NCI-H510A treated with DMSO at 0.1 percent for 48 hours (cell line): ENCODE measurements around the gene NFKBIB.
"Not testable (repeated sequence)": the region's sequence is repeated elsewhere in the genome, so short reads cannot be mapped to it uniquely, and the experiment has no call there.

Experiments
- DNase-seq: peaks from one replicate; lab custom pipeline; 2025; lab: John Stamatoyannopoulos, UW

NFKBIB gene

DNA sequence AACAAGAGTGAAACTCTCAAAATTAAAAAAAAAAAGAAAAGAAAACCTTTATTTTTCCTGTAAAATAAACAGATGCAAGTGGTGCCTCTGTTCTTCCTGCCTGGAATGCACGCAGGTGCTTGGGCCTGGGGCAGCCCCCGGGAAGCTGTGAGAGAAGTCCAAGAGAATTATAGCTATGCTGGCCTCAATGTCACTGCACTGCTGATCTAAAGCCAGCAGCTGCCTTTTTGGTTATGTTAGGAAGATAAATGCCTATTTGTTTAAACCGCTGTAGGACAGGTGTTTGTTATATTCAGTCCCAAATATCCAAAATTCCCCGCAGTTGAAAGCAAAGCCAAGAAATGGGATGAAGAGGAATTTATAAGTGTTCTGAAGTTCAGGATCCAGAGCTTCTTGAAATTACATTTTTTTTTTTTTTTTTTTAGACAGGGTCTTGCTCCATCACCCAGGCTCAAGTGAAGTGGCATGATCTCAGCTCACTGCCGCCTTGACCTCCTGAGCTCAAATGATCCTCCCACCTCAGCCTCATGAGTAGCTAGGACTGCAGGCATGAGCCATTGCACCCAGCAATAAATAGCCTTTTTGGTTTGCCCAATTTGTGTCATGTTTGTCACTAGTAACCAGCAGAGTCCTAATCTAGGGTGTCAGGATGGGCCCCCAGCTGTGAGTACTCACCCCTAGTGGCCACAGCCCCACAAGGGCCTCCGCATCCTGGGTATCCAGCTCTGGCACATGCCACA is 23.9 kb upstream of the NFKBIB start:
- no peak for DNase-seq

DNA sequence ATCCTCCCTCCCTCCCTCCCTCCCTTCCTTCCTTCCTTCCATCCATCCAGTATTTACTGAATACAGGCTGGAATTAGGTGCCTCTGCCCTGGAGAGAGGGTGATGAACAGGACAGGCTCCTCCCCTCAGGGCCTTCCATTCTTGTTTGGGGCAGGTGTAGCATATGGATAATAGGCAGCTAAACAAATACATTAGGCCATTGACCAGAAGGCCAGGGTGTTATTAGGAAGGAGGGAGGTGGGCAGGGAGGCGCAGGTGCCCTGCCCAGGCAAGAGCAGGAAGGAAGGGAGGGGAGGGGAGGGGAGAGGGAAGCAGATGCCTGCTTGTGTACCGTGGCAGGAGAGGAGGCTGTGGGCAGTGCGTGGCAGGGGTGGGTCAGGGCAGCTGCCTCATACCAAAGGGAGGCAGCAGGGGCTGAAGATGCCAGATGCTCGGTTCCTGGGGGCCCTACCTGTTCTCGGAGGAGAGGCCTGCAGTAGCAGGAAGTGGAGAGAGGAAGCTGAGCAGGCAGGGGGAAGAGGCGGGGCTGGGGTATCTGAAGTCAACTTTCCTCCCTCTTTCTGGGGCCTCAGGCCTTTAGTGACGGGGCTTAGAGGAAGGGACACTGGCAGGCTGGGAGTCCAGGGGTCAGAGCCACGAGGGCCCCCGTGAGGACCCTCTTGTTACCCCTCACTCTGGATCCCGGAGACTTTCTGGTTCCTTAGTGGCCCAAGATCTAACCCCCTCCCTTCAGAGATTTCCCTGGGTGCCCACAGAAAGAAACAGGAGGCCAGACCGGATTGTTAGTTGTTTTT is 21.8 kb upstream of the NFKBIB start, which contains the start of gene RINL:
Gene RINL (minus strand): TSS at position 495 of the 794 bp plus-strand sequence. CDS start 1,533 bp downstream, outside the sequence.
- peak; percentile 95 for DNase-seq

DNA sequence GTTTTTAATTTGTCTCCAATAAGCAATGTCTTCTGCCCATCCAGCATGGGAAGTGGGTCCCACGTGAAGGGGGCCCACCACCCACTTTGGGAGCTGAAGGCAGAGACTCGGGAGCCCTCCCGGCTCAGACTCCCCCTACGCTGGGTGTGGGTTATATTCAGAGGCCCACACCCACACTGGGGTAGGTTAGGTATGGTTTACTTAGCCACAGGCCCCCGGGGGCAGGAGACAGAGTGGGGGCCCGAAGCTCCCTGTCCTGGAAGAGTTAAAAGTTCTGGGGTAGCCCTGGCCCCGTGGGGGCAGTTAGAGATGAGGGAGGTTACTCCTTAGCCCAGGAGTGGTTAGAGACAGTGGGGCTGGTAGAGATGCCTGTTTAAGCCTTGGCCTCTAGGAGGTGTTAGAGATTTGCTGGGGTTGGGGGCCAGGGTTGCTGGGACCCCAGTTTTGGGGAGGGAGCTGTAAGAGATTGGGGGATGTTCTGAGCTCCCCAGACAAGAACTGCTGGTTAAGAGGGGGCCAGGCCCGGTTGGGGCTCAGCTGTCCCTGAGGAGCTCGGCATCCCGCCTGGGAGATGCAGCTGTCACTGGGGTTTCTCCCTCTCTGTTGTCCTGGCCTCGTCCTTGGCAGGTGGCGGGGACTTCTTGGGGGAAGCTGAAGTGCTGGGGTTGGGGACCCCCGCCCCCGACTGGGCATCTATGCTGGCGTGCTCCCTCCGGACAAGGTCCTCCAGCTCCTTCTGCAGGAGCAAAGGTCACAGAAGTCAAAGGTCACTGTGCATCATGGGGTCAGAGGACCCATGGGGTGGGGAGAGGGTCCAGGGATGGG is 21.0 kb upstream of the NFKBIB start:
- DNase-seq: no peak

DNA sequence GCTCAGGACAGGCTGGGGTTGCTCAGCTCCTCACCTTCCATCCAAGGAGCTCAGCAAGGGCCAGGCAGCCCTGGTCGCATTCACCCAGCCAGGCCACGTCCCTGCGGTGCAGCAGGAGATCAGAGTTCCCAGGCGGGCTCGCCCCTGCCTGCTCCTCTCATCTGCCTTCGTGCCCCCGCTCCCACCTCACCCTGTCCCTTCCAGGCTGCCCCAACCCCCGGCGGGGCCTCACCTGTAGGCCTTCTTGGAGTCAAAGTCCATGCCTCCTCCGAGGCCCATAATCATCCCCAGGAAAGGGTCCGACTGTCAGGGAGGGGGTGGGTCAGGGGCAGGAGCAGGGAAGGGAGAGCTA is 20.4 kb upstream of the NFKBIB start:
- DNase-seq: no peak

DNA sequence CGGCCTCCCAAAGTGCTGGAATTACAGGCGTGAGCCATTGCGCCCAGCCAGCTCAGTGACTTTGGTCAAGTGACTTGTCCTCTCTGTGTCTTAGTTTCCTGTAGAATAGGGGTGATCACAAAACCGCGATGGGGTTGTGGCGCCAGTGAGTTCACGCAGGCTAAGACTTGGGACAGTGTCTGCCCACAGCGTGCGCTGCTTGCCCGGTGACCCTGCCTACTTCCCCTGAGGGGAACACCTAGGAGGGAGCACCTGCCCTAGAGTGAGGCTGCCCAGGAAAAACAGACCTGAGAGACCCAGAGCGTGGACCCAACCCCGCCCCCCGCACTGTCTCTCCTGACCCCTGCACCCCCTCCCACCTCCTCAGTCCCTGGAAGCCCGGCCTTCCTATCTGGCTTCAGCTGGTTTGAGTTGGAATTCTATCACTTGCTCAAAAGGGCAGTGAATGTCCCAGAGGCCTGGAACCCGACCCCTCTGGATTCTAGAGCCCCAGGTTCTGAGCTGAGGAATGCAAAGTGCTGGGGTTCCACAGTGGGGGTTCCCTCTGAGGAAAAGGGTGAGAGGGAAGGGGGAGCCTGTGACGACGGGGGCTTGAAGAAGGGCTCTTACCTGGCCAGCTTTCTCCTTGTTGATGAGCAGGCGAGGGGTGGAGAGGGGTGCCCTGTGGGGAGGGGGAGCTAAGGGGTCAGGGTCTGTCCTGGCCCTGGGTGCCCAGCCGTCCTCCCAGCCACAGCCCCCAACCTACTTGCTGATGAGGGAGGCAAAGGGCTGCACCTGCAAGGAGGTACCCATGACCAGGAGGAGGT is 19.5 kb upstream of the NFKBIB start:
- no peak for DNase-seq

DNA sequence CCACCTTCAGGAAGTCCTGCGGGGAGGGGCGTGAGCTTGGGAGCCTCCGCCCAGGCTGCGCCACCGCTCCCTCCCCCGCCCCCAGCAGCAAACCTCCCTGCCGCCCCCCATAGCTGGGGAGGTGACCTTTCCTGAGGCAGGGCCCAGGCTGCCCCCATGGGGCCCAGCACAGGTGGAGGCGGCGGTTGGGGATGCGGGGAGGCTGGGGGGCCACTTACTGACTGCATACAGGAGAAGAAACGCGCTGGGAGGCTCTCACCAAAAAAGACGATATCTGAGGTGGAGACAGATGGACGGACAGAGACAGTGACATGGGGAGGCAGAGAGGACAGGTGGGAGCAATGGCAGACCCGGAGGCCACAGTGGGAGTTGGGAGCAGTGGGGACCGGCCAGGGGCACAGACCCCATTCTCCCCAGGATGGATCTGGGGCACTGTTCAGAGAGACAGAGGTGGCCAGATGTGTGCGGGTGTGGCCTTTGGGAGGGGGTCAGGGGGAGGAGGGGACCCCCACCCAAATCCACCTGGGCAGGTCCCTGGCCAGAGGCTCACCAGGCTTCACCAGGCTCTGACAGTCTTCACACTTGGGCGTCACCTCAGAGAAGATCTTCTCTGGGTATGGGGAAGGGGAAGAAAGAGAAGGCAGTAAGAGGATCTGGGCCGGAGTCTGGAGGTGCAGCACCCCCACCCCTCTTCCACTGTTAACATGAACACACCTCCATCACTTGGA is 18.7 kb upstream of the NFKBIB start:
- DNase-seq: no peak

DNA sequence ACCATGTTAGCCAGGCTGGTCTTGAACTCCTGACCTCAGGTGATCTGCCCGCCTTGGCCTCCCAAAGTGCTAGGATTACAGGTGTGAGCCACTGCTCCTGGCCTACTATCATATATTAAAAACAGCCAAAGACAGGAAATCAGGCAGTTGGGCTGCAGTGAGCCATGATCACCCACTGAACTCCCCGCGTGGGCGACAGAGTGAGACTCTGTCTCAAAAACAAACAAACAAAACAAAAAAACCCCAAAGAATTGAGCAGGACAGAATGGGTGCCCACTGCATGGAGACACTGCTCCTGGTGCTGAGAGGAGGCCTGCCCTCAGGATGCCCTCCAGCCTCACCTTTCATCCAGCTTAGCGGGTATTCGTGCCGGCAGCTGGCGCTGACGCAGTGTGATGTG is 16.5 kb upstream of the NFKBIB start:
- DNase-seq: no peak

DNA sequence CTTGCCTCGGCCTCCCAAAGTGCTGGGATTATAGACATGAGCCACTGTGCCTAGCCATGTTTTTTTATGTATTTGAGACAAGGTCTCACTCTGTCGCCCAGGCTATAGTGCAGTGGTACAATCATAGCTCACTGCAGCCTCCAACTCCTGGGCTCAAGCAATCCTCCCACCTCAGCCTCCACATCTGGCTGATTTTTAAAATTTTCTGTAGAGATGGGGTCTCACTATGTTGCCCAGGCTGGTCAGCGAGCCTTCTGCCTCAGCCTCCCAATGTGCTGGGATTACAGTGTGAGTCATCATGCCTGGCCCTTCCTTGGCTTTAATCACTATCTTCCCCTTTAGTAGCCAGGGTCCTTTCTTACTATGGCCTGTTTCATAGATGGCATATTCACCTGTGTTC is 15.1 kb upstream of the NFKBIB start:
- DNase-seq: not testable (repeated sequence)

DNA sequence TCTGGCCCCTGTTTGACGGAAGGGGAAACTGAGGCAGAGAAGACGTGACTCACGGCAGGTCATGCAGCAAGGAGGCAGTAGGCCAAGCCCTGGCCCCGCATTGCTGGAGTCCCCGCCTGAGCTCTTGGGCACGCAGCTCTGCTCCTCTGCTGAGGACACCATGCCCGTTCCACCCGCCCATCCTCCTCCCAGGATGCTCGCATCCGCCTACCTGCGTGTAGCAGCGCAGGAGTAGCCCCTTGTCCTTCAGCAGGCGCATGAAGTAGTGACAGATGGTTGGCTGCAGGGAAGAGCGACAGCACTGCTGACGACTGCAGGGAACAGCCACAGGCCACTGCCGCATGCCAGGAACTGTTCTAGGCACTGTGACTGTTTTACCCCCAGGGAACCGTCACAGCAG is 10.9 kb upstream of the NFKBIB start:
- no peak for DNase-seq

DNA sequence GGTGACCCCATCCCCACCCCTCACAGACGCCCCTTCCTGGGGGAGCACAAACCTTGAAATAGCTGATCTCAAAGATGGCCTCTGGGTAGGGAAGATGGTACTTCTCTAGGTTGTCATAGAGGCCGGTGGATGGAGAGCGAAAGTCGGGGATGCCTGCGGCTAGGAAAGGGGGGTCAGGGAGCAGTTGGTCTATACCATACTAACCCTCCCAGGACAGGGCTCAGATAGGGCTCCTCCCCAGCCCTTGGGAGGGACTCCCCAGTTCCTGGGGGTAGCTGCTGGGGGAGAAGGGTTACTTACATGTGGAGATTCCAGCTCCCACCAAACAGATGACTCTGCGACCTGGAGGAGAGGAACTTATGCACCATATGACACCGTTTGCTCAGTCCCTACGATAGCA is 10.0 kb upstream of the NFKBIB start:
- DNase-seq: no peak

DNA sequence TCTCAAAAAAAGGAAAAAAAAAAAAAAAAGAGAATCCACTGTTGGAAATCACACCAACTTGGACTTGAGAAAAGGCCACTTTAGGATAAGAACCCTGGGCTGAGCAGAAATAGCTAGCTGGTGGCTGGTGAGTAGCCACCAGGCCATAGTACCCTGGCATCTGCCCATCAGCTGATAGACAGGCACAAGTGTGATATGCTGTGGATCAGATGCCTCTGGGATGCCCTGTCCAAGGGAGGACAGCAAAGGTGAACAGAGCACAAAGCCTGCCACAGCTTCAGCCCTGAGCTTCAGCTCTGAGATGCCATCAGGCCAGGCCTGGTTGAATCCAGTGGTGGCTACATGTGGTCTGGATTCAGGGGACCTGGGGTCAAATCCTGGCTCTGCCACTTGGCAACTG is 9.1 kb upstream of the NFKBIB start:
- DNase-seq: no peak

DNA sequence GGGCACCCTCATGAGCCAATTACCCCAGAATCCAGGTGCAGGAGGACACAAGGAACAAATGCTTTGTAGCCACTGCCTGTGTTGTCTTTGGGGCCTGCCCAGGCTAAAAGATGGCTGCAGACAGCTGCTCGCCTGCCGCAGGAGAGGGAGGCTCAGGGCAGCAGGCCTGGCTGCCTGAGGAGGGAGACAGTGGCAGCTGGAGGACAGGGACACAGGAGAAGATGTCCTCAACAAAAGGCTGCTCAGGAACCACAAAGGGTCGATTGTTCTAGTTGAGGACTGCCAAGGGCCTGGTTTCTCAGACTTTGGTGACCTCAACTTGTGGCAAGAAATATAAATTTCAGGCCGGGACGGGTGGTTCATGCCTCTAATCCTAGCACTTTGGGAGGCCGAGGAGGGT is 8.0 kb upstream of the NFKBIB start:
- no peak for DNase-seq

DNA sequence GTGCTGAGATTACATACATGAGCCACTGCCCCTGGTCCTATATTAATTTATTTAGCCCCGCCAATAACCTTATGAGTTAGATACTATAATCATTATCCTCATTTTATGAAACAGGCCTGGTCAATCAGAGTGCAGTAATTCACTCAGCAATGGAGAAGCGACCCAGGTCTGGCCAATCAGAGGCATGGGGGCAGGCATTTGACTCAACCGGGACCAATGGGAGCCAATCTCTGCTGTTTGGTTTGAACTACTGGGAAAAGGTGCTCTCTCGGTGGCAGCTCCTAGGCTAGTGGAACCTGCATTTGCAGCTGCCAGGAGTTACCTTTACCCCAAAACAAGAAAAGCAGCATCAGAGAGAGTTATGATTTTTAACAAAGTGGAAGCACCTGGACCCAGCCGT is 6.9 kb upstream of the NFKBIB start:
- DNase-seq: no peak

DNA sequence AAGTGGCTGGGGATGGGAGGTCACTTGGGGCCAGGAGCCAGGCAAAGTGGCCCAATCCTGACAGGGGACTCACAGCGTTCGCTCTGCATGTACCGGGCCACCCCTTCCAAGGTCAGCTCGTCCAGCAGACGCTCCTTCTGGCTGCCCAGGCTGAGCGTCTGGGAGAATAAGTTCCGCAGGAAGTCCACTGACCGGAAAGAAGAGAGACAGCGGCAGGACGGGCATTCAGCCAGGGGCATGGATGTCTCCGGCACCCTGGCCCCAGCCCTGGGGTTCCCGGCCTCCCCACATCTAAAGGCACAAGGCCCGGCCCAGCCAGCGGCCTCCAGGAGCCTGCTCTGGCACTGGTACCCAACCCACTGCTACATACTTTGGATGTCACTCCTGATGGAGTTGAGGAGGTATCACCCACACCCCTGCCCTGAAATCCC is 6.4 kb upstream of the NFKBIB start:
- DNase-seq: no peak

DNA sequence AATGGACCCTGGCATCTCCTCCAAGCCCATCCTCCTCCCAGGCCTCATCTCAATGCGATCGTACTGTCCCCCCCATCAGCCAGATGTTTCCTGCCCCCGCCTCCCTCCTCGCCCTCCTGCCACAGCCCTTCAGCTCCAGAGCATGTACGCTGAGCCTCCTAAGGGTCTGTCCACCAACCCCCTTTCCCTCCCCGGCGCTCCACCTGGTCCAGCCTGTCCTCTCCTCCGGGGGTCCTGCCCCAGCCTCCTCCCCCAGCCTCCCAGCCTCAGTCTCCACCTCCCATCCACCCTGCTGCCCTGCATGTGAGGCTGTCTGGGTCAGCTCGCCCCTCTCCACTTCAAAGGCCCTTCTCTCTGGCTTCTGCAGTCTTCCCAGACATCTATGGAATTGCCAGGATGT is 4.8 kb upstream of the NFKBIB start:
- no peak for DNase-seq

DNA sequence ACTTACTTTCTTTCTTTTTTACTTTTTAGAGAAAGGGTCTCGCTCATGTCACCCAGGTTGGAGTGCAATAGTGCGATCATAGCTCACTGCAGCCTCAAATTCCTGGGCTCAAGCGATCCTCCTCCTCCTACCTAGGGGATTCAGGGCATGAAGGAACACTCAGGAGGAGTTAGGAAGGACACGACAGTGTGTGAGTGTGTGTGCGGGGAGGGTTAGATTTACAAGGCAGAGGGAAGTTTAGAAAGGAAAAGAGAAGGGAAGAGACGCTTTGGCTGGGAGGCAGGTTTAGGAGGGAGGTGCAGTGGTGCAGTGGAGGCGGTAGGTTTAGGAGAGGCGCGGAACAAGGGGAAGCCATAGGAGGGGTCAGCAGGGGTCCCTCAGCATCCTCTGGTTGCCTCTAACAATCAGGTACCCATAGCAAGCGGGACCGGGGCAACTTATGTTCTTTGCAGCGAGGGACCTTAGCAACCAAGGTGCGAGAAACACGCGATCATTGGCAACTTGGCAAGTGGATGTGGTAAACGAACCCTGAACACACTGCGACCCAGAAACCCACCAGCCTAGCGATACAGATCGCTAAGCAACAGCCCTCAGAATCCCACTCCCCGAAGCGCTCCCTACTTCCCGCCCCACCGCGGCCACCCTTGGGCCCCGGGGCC is 852 bp upstream of the NFKBIB start:
- DNase-seq: no peak

DNA sequence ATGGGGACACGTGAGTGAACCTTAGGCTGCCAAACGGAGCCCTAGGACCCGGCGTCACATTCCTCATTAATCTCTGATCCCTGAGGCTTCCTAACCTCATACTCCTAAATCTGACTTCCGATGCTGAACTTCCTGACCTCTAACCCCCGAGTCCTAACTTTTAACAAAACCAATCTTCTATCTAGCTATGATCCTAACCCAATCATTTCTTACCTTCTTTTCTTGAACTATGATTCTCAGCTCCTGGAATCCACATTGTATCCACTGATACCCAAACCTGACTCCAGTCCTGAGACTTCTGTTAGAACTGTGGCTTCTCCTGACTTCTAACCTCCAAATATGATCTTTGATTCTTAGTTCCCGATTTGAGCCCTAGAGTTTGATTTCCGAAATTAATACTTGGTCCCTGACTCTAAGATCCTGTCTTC is 447 bp downstream of the NFKBIB start:
- peak; percentile 55 for DNase-seq

DNA sequence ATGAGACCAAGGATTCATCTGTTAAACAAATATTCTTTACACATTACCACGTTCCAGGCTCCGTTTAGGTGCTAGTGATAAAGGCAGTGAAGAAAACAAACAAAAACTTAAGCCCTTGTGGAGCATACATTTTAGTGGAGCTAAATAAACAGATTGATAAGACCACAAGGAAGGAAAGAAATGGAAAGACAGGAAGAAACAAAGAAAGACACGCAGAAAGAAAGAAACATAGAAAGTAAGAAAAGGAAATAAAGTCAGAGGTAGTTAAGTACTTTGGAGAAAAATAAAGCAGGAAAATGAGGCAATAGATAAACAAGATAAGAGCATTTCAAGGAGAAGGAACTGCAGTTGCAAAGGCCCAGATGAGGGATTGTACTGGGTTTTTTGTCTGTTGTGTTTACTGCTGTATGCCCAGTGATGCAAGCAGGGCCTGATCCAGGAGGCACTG is 998 bp downstream of the NFKBIB start:
- DNase-seq: peak; percentile 14

DNA sequence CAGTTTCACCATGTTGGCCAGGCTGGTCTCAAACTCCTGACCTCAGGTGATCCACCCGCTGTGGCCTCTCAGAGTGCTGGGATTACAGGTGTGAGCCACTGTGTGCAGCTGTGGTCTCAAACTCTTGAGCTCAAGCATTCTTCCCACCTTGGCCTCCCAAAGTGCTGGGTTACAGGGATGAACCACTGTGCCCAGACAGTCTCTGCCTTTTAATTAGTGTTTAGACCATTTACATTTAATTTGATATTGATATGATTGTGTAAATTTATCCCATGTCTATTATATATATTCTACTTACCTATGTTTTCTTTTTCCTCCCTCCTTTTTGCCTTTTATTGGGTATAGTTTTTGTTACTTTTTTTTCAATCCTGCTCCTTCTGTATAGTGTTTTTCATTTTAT is 1.9 kb downstream of the NFKBIB start:
- DNase-seq: no peak
